DND-41 (cell line): Measurements from ENCODE around the gene NBPF6.

Source experiments
- ATAC-seq: fragments of 200-7000 bp; cut with Tn5 transposase; 3 replicates; pipeline ENCODE4 v1.9.1; 2021; ENCODE audit warnings: low read depth; ENCODE audit not compliant: insufficient read depth
- DNase-seq: peaks from one replicate; pipeline ENCODE4 v3.0.0-alpha.2; 2020
- H2AFZ ChIP-seq: 2 replicates; pipeline ENCODE4 v1.6.0; 2012; ENCODE audit warnings: low read depth, low read length
- H3K27ac ChIP-seq: 2 replicates; pipeline ENCODE4 v1.5.1; 2012; ENCODE audit warnings: low read length, inconsistent platforms
- H3K27me3 ChIP-seq: fragments of 200-600 bp; sonication (generic); 2 replicates; pipeline ENCODE4 v1.6.0; 2012; ENCODE audit warnings: low read length, mild to moderate bottlenecking, inconsistent platforms; ENCODE audit not compliant: insufficient read depth, poor library complexity
- H3K36me3 ChIP-seq: 2 replicates; pipeline ENCODE4 v1.5.1; 2012; ENCODE audit warnings: low read length, inconsistent platforms; ENCODE audit not compliant: insufficient read depth
- H3K4me1 ChIP-seq: 2 replicates; pipeline ENCODE4 v1.5.1; 2012; ENCODE audit warnings: mild to moderate bottlenecking, low read length; ENCODE audit not compliant: insufficient read depth
- H3K4me2 ChIP-seq: 2 replicates; pipeline ENCODE4 v1.6.0; 2012; ENCODE audit warnings: mild to moderate bottlenecking, moderate library complexity, low read length, inconsistent platforms; ENCODE audit not compliant: insufficient read depth
- H3K4me3 ChIP-seq, 2 experiments: fragments of 200-600 bp in 1 of 2; shearing (Covaris generic) in 1 of 2; 2 replicates each; pipeline ENCODE4 v1.5.1; 2012 to 2016; ENCODE audit warnings: inconsistent platforms in 2 of 2, low read length in 2 of 2, mild to moderate bottlenecking in 2 of 2, low read depth in 1 of 2, moderate library complexity in 1 of 2
- H3K79me2 ChIP-seq: 2 replicates; pipeline ENCODE4 v1.6.0; 2012; ENCODE audit warnings: low read length, inconsistent platforms; ENCODE audit not compliant: insufficient read depth
- H3K9ac ChIP-seq: 2 replicates; pipeline ENCODE4 v1.6.0; 2012; ENCODE audit warnings: low read depth, mild to moderate bottlenecking, inconsistent platforms, low read length, moderate library complexity
- H3K9me3 ChIP-seq: 2 replicates; pipeline ENCODE4 v1.5.1; 2012; ENCODE audit warnings: low read length, moderate library complexity, mild to moderate bottlenecking, inconsistent platforms; ENCODE audit not compliant: insufficient read depth, severe bottlenecking
- H4K20me1 ChIP-seq: 2 replicates; pipeline ENCODE4 v1.6.0; 2012; ENCODE audit warnings: low read length; ENCODE audit not compliant: insufficient read depth
- CTCF ChIP-seq: IDR thresholded peaks from 2 replicates; pipeline ENCODE4 v1.5.1; 2012; ENCODE audit warnings: borderline replicate concordance, low read length, moderate library complexity, mild to moderate bottlenecking; ENCODE audit not compliant: poor library complexity, severe bottlenecking; ENCODE audit errors: extremely low read depth
- EZH2 ChIP-seq: IDR thresholded peaks from 3 replicates; pipeline ENCODE4 v1.6.1; 2012; ENCODE audit warnings: borderline replicate concordance, low read depth, mild to moderate bottlenecking, moderate library complexity, low read length, inconsistent platforms; ENCODE audit not compliant: severe bottlenecking

NBPF6 gene

GRCh38 chr1:108502138-108502537 lies 52.0 kb downstream of the NBPF6 start:
- H3K79me2 ChIP-seq: no peaks in the 10 kb centered on the region
- DNase-seq: no peak
- H4K20me1 ChIP-seq: no peaks in the 10 kb centered on the region
- H3K4me1 ChIP-seq: peaks cover 13% of the 10 kb centered on the region
- no peak for ATAC-seq
- H3K36me3 ChIP-seq: no peaks in the 10 kb centered on the region
- H3K9ac ChIP-seq: no peak overlapping the region
- peaks cover 19% of the 10 kb centered on the region for H3K27me3 ChIP-seq
- H2AFZ ChIP-seq: no peak overlapping the region
- H3K9me3 ChIP-seq: no peaks in the 10 kb centered on the region
- H3K4me3 ChIP-seq: no peak overlapping the region
- no peak for TF ChIP-seq CTCF
- TF ChIP-seq EZH2: no peak
- no peak overlapping the region for H3K4me2 ChIP-seq
- H3K27ac ChIP-seq: no peak overlapping the region

- ATAC-seq: no peak
- Histone ChIP-seq H3K4me2 (no peak overlapping the region), H3K36me3 (no peaks in the 10 kb centered on the region), H2AFZ (no peak overlapping the region), H3K79me2 (no peaks in the 10 kb centered on the region), H3K4me3 (no peak overlapping the region), H3K9ac (no peak overlapping the region), H3K9me3 (no peaks in the 10 kb centered on the region), H3K4me1 (peaks cover 13% of the 10 kb centered on the region), H3K27me3 (peaks cover 19% of the 10 kb centered on the region), H3K27ac (no peak overlapping the region), H4K20me1 (no peaks in the 10 kb centered on the region)
- DNase-seq: no peak
- TF ChIP-seq CTCF: no peak
- TF ChIP-seq EZH2: no peak
These were observed 52.5 kb downstream of the NBPF6 start for GRCh38 chr1:108502624-108503023.

GRCh38 chr1:108503062-108503733 lies 53.1 kb downstream of the NBPF6 start:
- Histone ChIP-seq H3K4me2 (no peak overlapping the region), H4K20me1 (no peaks in the 10 kb centered on the region), H3K79me2 (no peaks in the 10 kb centered on the region), H2AFZ (no peak overlapping the region), H3K27ac (no peak overlapping the region), H3K4me3 (no peak overlapping the region), H3K36me3 (no peaks in the 10 kb centered on the region), H3K4me1 (peaks cover 13% of the 10 kb centered on the region), H3K9me3 (no peaks in the 10 kb centered on the region), H3K9ac (no peak overlapping the region), H3K27me3 (peaks cover 13% of the 10 kb centered on the region)
- no peak for DNase-seq
- TF ChIP-seq CTCF: no peak
- TF ChIP-seq EZH2: no peak
- ATAC-seq: no peak
